ENCODE results near the gene GPC5. TPM values are rescaled to one million over a fixed set of nuclear protein-coding genes. Genes with fewer than 3 reads are reported as not detected.

Gene GPC5
- total RNA-seq, 2 experiments from 2014 or later, result 0.63 to 0.66 TPM

DNA sequence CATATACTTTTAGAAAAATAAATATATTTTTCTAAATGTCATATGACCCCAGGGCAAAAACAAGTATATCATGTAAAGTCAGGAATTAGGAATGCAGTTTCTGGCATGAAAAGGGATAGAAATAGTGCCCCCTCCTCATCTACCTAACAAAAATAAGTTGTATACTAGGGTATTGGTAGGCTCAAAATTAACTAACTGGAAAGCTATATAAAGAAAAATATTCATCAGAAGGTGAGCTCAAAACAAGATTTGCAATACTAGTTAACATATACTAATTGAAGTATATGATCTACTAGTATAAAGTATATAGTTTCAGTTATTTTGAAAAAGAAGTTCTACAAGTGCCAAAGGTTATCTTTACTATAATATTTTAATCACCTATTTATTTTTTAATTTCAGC, 200.2 kb downstream of the GPC5 start:
- Mint-ChIP-seq H3K27me3 (no peaks in the 10 kb centered on the region), H3K4me3 (no peak overlapping the region), H3K36me3 (ENCODE audit: low read depth) (no peaks in the 10 kb centered on the region), H3K27ac (no peak overlapping the region), H3K4me1 (no peaks in the 10 kb centered on the region), H3K9me3 (ENCODE audit: low read depth) (no peaks in the 10 kb centered on the region)
- CTCF ChIA-PET, result interaction anchor here (0.6 kb wide), 1 partner anchor 100 kb away, joined by 5 read pairs; no protein-coding TSS in a partner anchor
- DNase-seq, result no peak
- POLR2A ChIA-PET, result no interaction called here
- intact Hi-C loops (cut with DNase I, micrococcal nuclease), result no loop called here
- no peak for ATAC-seq

DNA sequence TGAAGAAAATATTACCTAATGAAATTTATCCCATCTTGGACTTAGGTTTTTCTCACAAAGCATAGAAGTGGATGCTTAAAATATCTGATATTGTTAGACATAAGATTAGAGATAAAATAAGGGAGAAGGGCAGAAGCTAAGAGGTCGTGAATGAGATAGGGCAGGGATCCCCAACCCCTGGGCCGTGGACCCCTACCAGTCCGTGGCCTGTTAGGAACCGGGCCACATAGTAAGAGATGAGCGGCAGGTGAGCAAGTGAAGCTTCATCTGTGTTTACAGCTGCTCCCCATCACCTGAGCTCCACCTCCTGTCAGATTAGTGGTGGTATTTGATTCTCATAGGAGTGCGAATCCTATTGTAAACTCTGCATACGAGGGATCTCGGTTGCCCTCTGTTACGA, 202.9 kb downstream of the GPC5 start:
- POLR2A ChIA-PET, result no interaction called here
- no peak overlapping the region for H3K4me3 Mint-ChIP-seq
- CTCF ChIA-PET, result no interaction called here
- intact Hi-C loops (cut with DNase I, micrococcal nuclease), result no loop called here
- no peaks in the 10 kb centered on the region for H3K36me3 Mint-ChIP-seq (ENCODE audit: low read depth)
- H3K9me3 Mint-ChIP-seq (ENCODE audit: low read depth), result no peaks in the 10 kb centered on the region
- H3K27me3 Mint-ChIP-seq, result no peaks in the 10 kb centered on the region
- H3K27ac Mint-ChIP-seq, result no peak overlapping the region
- no peak for ATAC-seq
- no peaks in the 10 kb centered on the region for H3K4me1 Mint-ChIP-seq
- DNase-seq, result no peak

DNA sequence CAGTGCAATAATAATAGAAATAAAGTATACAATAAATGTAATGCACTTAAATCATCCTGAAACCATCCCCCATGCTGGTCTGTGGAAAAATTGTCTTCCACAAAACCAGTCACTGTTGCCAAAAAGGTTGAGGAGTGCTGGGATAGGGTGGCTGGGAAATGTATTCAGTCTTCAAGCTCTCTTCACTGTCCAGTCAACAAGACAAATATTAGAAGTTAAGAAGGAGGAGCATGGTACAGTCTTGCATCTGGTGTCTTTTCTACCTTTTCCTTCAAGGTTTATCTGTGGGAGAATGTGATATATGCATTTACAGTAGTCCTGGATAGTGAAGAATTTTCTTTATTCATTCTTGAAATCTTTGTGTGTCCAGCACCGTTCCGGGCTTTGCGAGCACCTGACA, 203.4 kb downstream of the GPC5 start:
- CTCF ChIA-PET, result interaction anchor here (0.5 kb wide), 1 partner anchor 122 kb away, joined by 3 read pairs; no protein-coding TSS in a partner anchor
- H3K4me3 Mint-ChIP-seq, result no peak overlapping the region
- no peak overlapping the region for H3K27ac Mint-ChIP-seq
- no peak for ATAC-seq
- H3K4me1 Mint-ChIP-seq, result no peaks in the 10 kb centered on the region
- no peak for DNase-seq
- POLR2A ChIA-PET, result no interaction called here
- intact Hi-C loops (cut with DNase I, micrococcal nuclease), result no loop called here
- no peaks in the 10 kb centered on the region for H3K27me3 Mint-ChIP-seq
- no peaks in the 10 kb centered on the region for H3K36me3 Mint-ChIP-seq (ENCODE audit: low read depth)
- H3K9me3 Mint-ChIP-seq (ENCODE audit: low read depth), result no peaks in the 10 kb centered on the region

DNA sequence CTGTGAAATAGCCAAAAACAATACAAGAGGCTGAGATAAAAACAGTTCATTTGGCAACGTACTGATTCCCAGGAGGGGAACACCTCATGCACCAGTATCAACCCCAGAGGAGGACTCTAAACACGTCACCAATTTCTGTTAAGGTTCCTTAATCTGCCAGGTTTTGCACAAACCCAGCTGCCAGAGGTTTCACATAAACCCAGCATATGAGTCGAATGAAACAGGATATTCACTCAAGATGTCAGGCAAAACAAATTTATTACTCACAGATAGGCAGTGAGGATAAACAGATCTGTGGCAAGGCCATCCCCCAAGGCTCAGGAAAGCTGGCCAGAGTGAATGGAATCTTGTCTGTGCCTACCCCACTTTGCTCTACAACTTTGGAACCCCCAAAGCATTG, 210.9 kb downstream of the GPC5 start:
- intact Hi-C loops (cut with DNase I, micrococcal nuclease), result no loop called here
- Mint-ChIP-seq H3K36me3 (ENCODE audit: low read depth) (no peaks in the 10 kb centered on the region), H3K9me3 (ENCODE audit: low read depth) (no peaks in the 10 kb centered on the region), H3K4me3 (no peak overlapping the region), H3K27me3 (no peaks in the 10 kb centered on the region), H3K27ac (no peak overlapping the region), H3K4me1 (no peaks in the 10 kb centered on the region)
- DNase-seq, result no peak
- ChIA-PET CTCF (no interaction called here), POLR2A (no interaction called here)
- no peak for ATAC-seq

DNA sequence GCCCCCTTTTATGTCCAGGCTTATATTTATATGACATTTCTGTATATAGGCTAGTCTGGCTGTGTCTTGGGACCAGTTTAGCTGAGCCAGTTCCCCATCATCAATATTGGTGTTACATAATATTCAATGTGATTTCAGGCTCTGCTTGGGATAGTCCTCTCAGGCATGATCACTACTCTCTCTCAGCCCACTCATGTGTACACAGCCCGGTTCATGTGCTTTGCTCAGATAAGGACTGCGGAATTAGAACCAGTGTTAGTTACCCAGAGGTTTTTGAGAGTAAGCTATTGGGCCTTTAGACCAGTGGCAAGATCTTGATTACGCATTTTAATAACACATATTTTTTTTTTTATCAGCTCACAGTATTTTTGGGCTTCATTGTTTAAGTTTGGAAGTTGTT, 219.9 kb downstream of the GPC5 start:
- Mint-ChIP-seq H3K27me3 (peaks cover 2% of the 10 kb centered on the region), H3K4me1 (no peaks in the 10 kb centered on the region), H3K9me3 (ENCODE audit: low read depth) (peaks cover 2% of the 10 kb centered on the region), H3K27ac (no peak overlapping the region), H3K36me3 (ENCODE audit: low read depth) (no peaks in the 10 kb centered on the region), H3K4me3 (no peak overlapping the region)
- CTCF ChIA-PET, result no interaction called here
- intact Hi-C loops (cut with DNase I, micrococcal nuclease), result no loop called here
- POLR2A ChIA-PET, result no interaction called here
- DNase-seq (no peak), ATAC-seq (no peak)

DNA sequence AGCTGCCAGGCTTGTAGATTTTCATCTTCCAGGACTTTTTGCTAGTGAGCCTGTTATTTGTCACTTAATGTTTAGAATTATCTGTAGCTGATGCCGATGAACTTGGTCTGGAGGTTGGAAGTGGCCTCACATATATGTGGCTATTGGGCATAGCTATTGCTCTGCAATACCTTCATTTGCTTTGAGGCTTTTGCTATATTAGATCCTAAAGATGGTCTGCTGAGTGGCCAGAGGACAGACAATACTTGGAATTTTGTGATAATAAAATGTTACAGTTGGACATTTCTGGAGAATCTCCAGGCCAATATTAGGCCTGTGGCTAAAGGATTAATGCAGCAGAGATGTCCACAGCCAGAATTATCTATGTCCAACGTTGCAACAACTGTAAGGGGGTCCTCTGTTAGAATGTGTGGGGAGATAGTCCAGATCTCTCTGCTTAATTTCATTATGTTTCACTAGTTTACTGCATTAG, 222.3 kb downstream of the GPC5 start:
- intact Hi-C loops (cut with DNase I, micrococcal nuclease), result no loop called here
- H3K27ac Mint-ChIP-seq, result no peak overlapping the region
- H3K4me3 Mint-ChIP-seq, result no peak overlapping the region
- DNase-seq, result no peak
- H3K27me3 Mint-ChIP-seq, result peaks cover 2% of the 10 kb centered on the region
- H3K9me3 Mint-ChIP-seq (ENCODE audit: low read depth), result peaks cover 2% of the 10 kb centered on the region
- POLR2A ChIA-PET, result no interaction called here
- H3K4me1 Mint-ChIP-seq, result no peaks in the 10 kb centered on the region
- CTCF ChIA-PET, result no interaction called here
- no peaks in the 10 kb centered on the region for H3K36me3 Mint-ChIP-seq (ENCODE audit: low read depth)
- no peak for ATAC-seq

DNA sequence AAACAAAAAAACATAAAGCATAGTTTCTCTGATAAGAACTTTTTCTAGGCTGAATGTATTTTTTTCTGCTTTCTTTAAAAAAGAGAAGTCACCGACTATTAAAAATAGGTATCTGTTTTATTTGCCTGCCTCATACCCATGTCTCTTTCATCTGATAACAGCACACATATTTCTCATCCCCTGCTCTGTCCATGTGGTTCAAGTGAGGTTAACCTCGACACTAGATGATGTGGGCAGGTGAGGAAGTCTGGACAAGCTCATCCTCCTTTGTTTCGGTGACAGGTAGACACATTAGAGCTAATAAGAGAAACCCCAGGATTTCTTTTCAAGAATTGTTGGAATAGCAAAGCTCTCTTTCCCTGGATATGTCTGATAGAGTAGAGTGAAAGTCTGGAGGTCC, 222.7 kb downstream of the GPC5 start:
- Mint-ChIP-seq H3K9me3 (ENCODE audit: low read depth) (peaks cover 2% of the 10 kb centered on the region), H3K36me3 (ENCODE audit: low read depth) (no peaks in the 10 kb centered on the region), H3K4me1 (no peaks in the 10 kb centered on the region), H3K27ac (no peak overlapping the region), H3K4me3 (no peak overlapping the region), H3K27me3 (peaks cover 2% of the 10 kb centered on the region)
- intact Hi-C loops (cut with DNase I, micrococcal nuclease), result no loop called here
- ATAC-seq (no peak), DNase-seq (no peak)
- POLR2A ChIA-PET, result no interaction called here
- CTCF ChIA-PET, result no interaction called here

DNA sequence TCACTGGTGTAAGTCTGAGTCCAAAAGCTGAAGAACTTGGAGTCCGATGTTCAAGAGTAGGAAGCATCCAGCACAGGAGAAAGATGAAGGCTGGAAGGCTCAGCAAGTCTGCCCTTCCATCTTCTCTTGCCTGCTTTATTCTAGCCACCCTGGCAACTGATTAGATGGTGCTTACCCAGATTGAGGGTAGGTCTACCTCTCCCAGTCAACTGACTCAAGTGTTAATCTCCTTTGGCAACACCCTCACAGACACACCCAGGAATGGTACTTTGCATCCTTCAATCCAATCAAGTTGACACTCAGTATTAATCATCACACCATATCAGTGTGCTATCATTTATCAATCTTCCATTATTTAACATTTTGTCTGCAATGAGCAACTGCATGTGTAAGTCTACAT, 223.5 kb downstream of the GPC5 start:
- intact Hi-C loops (cut with DNase I, micrococcal nuclease), result no loop called here
- ATAC-seq (no peak), DNase-seq (no peak)
- Mint-ChIP-seq H3K27ac (no peak overlapping the region), H3K4me1 (no peaks in the 10 kb centered on the region), H3K27me3 (peaks cover 2% of the 10 kb centered on the region), H3K9me3 (ENCODE audit: low read depth) (peaks cover 2% of the 10 kb centered on the region), H3K4me3 (no peak overlapping the region), H3K36me3 (ENCODE audit: low read depth) (no peaks in the 10 kb centered on the region)
- POLR2A ChIA-PET, result no interaction called here
- CTCF ChIA-PET, result no interaction called here

DNA sequence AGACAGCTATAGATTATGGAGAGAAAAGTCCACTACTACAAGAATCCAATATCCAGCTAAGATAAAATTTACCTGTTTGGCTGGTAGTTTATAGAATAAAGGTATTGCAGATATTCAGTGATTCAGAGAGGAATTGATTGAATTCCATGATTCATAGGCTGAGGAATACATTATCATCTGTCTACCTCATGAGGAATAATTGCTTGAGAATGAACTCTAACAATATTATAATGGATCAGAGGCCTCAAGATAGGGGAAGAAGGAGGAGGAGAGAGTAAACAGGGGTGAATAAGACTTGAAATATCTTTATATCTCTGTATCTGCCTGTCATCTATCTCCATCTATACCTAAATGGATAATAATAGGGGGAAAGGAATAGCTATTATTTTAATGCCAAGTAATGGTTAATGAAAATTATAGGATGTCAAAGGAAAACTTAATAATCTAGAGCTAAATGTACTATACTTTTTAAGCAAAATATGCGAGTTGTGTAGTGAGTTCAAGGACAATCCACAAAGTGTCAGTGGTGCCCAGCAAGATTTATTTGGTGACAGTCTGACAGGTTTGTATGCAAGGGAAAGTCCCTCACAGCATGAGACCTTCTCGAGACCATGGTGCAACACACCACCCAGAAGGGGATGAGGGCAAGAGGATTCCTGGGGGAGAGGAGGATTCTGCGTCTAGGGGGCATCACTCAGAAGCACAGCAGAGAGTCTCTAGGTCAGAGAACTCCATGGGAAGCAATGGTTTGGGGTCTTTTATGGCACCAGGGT, 224.5 kb downstream of the GPC5 start:
- no peak overlapping the region for H3K27ac Mint-ChIP-seq
- H3K4me3 Mint-ChIP-seq, result no peak overlapping the region
- ChIA-PET CTCF (no interaction called here), POLR2A (no interaction called here)
- intact Hi-C loops (cut with DNase I, micrococcal nuclease), result no loop called here
- H3K27me3 Mint-ChIP-seq, result peaks cover 2% of the 10 kb centered on the region
- ATAC-seq (no peak), DNase-seq (no peak)
- H3K4me1 Mint-ChIP-seq, result no peaks in the 10 kb centered on the region
- peaks cover 2% of the 10 kb centered on the region for H3K9me3 Mint-ChIP-seq (ENCODE audit: low read depth)
- no peaks in the 10 kb centered on the region for H3K36me3 Mint-ChIP-seq (ENCODE audit: low read depth)

DNA sequence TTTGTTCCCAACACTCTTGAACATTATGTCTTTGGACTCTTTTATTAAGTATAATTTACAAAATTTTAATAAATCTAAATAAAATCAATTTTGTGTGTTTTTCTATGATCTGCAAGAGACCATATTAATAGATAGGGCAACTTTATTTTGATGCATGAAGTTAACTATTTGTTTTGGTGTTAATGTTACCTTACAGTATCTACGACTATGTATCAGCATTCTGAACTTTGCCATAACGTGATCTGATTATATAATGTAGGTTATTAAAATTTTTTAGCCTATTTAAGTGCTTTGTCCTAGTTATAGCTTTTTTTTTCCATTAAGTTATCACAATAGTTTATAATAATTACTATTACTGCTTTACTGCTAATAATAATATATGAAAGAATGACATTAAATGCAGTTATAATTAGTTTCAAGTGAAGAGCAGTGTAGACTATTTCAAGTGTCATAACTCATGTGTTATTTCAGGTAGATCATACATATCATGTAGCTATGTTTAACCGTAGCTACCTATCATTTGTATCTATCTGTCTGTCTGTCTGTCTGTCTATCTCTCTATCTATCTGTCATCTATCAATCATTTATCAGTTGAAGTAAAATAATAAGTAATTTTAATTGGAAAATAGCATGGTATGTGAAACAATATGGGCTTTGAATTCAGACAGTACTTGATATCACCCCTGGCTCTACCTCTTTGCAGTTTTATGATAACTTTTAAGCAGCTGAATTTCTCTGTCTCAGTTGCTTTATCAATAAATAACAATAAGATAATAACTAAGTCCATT, 229.7 kb downstream of the GPC5 start:
- Mint-ChIP-seq H3K36me3 (ENCODE audit: low read depth) (no peaks in the 10 kb centered on the region), H3K4me3 (no peak overlapping the region), H3K9me3 (ENCODE audit: low read depth) (no peaks in the 10 kb centered on the region), H3K27ac (no peak overlapping the region), H3K4me1 (no peaks in the 10 kb centered on the region), H3K27me3 (no peaks in the 10 kb centered on the region)
- no peak for ATAC-seq
- no peak for DNase-seq
- CTCF ChIA-PET, result no interaction called here
- POLR2A ChIA-PET, result no interaction called here
- intact Hi-C loops (cut with DNase I, micrococcal nuclease), result no loop called here

DNA sequence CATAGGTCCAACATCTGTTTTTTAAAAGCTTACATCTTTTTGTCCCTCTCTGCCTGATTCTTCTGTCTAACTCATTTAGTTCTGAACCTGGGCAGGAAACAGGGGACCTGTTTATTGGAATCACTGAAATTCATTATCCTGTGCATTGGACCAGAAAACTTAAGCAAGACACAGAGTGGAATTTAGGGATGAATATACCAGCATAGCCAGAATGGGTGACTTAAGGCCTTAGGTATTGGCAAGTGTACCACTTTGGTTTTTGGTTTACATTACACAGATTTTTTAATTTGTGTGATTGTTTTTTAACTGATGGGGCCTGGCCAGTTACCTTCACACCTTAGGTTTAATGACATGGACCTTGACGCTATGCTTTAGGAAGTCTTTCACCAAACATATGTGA, 232.5 kb downstream of the GPC5 start:
- ATAC-seq (no peak), DNase-seq (no peak)
- intact Hi-C loops (cut with DNase I, micrococcal nuclease), result no loop called here
- ChIA-PET CTCF (no interaction called here), POLR2A (no interaction called here)
- Mint-ChIP-seq H3K27ac (no peak overlapping the region), H3K27me3 (no peaks in the 10 kb centered on the region), H3K4me1 (no peaks in the 10 kb centered on the region), H3K36me3 (ENCODE audit: low read depth) (no peaks in the 10 kb centered on the region), H3K9me3 (ENCODE audit: low read depth) (no peaks in the 10 kb centered on the region), H3K4me3 (no peak overlapping the region)

DNA sequence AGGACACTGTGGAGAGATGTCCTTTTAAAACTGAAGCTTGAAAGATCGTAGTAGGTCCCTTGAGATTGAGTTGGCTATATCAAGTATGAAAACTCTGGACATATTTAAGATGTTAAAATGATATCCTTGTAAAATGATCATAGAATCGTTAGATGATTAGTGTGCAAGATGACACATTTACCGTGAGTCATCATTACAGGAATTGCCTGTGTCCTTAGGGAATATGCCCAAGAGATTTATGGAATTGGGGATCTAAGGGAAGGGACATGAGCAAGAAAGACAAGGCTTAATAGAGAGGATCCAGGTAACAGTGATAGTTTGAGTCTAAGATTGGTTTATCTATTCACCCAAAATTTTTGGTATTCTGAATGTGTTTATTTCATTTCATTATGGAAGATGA, 233.7 kb downstream of the GPC5 start:
- no peaks in the 10 kb centered on the region for H3K36me3 Mint-ChIP-seq (ENCODE audit: low read depth)
- H3K4me1 Mint-ChIP-seq, result no peaks in the 10 kb centered on the region
- intact Hi-C loops (cut with DNase I, micrococcal nuclease), result no loop called here
- no peak overlapping the region for H3K27ac Mint-ChIP-seq
- H3K9me3 Mint-ChIP-seq (ENCODE audit: low read depth), result no peaks in the 10 kb centered on the region
- DNase-seq (no peak), ATAC-seq (no peak)
- ChIA-PET POLR2A (no interaction called here), CTCF (no interaction called here)
- H3K4me3 Mint-ChIP-seq, result no peak overlapping the region
- no peaks in the 10 kb centered on the region for H3K27me3 Mint-ChIP-seq
